HG03571 (cell line): ENCODE measurements around the gene MINDY1.

ENCODE experiments used
- ATAC-seq: cut with Tn5 transposase; IDR thresholded peaks from one replicate; pipeline ENCODE4 v1.9.1; 2021; ENCODE audit not compliant: unreplicated experiment

Gene MINDY1

GRCh38 chr1:150967936-150968335 lies 38.8 kb downstream of the MINDY1 start:
- no peak for ATAC-seq

GRCh38 chr1:150966011-150966410 lies 40.7 kb downstream of the MINDY1 start:
- no peak for ATAC-seq

- no peak for ATAC-seq
Observed at GRCh38 chr1:150965605-150966004, 41.1 kb downstream of the MINDY1 start.

- ATAC-seq = no peak
Observed at GRCh38 chr1:150964164-150964489, 42.6 kb downstream of the MINDY1 start.

- ATAC-seq = no peak
Observed at GRCh38 chr1:150963321-150964163, 43.2 kb downstream of the MINDY1 start.

GRCh38 chr1:150961756-150962155 lies 44.9 kb downstream of the MINDY1 start:
- ATAC-seq = no peak

- no peak for ATAC-seq
Observed at GRCh38 chr1:150960646-150961045, 46.1 kb downstream of the MINDY1 start.

- no peak for ATAC-seq
Observed at GRCh38 chr1:150957666-150958065, 49.0 kb downstream of the MINDY1 start.

- no peak for ATAC-seq
Observed at GRCh38 chr1:150955280-150955679, 51.4 kb downstream of the MINDY1 start.

- no peak for ATAC-seq
Observed at GRCh38 chr1:150954708-150955107, 52.0 kb downstream of the MINDY1 start.
